Gastrocnemius medialis (tissue), 4 donors: ENCODE results near the gene AMT. TPM values are rescaled to one million over a fixed set of nuclear protein-coding genes. Genes with fewer than 3 reads are reported as not detected.

Source experiments
- ATAC-seq, 2 donors: fragments of 150-250 bp; one replicate each; pipeline ENCODE4 v1.9.1; 2016
- DNase-seq, 2 donors: peaks; one replicate each; pipeline ENCODE4 v3.0.0-alpha.2; 2019
- H3K27ac ChIP-seq, 4 donors: fragments of 200-600 bp; sonication (generic); 1 replicate in 1 of 4; 2 replicates in 3 of 4; pipeline ENCODE4 v1.5.1; 2016 to 2018; ENCODE audit warnings: mild to moderate bottlenecking in 2 of 4, moderate library complexity in 1 of 4
- H3K27me3 ChIP-seq, 3 donors: fragments of 200-600 bp; sonication (generic) in 2 of 3; 1 replicate in 1 of 3; 2 replicates in 2 of 3; pipeline versions ENCODE4 v1.5.1 to v1.6.0; 2016 to 2019; ENCODE audit warnings: mild to moderate bottlenecking in 1 of 3, moderate library complexity in 1 of 3
- H3K36me3 ChIP-seq, 2 donors: fragments of 200-600 bp; sonication (generic) in 1 of 2; one replicate each; pipeline ENCODE4 v1.5.1; 2017 to 2018
- H3K4me1 ChIP-seq, 2 donors: fragments of 200-600 bp; sonication (generic) in 1 of 2; one replicate each; pipeline ENCODE4 v1.5.1; 2016 to 2017; ENCODE audit warnings: mild to moderate bottlenecking in 2 of 2
- H3K4me3 ChIP-seq, 4 donors: fragments of 200-600 bp; sonication (generic) in 3 of 4; 1 replicate in 1 of 4; 2 replicates in 3 of 4; pipeline ENCODE4 v1.5.1; 2016 to 2019; ENCODE audit warnings: mild to moderate bottlenecking in 2 of 4
- H3K9me3 ChIP-seq, 3 donors: fragments of 200-600 bp; sonication (generic) in 2 of 3; 1 replicate in 1 of 3; 2 replicates in 2 of 3; pipeline ENCODE4 v1.5.1; 2016 to 2019
- POLR2A ChIP-seq, 2 donors: fragments of 450-650 bp; IDR thresholded peaks; one replicate each; pipeline ENCODE4 v1.6.1; 2017; ENCODE audit warnings: antibody characterized with exemption in 2 of 2, mild to moderate bottlenecking in 2 of 2, moderate library complexity in 2 of 2
- in situ Hi-C, 4 donors: fragments of 200-750 bp; cut with MboI; loops; one replicate each; pipeline versions ENCODE4 v1.15.0 to v1.8.0; 2017; ENCODE audit warnings: low sequenced_read_pairs in 4 of 4
- intact Hi-C: fragments of 100-400 bp; cut with DNase I; formaldehyde crosslinking; loops from one replicate; pipeline ENCODE4 v1.15.1; 2023; ENCODE audit warnings: low total_unique reads
- total RNA-seq, 4 donors: library from RNA; depleted of rRNA; stranded (reverse); fragments of >200 nt; gene quantifications; one replicate each; pipeline versions ENCODE4 v1.1.0 to v1.2.3, GENCODE V29; 2016
- TF ChIP-seq, protein P1 (sequence below), 5 experiments: fragments of 450-650 bp in 3 of 5; fragments of 200-600 bp in 2 of 5; sonication (generic) in 2 of 5; IDR thresholded peaks in 4 of 5; conservative IDR thresholded peaks in 1 of 5; 1 replicate in 4 of 5; 2 replicates in 1 of 5; pipeline ENCODE4 v1.5.1; 2016 to 2019; ENCODE audit warnings: antibody characterized with exemption in 5 of 5, mild to moderate bottlenecking in 3 of 5, moderate library complexity in 3 of 5

The AMT gene
- total RNA-seq, 4 donors from 2014 or later, result 0.52 to 1.3 (median 1.1) TPM; not detected in 1

DNA sequence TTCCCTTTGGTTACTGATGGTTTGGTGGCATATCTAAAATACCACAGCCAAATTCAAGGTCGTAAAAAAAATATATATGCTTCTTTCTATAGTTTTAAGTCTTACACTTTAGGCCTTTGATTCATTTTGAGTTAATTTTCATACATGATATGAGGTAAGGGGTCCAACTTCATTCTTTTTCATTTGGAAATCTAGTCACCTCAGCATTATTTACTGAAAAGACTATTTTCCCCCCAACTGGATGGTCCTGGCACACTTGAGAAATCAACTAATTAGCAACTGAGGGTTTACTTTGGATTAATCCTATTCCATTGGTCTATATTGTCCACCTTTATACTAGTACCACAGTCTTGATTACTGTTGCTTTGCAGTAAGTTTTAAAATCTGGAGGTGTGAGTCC lies 36.7 kb downstream of the AMT start:
- H3K9me3 ChIP-seq, result no peaks in the 10 kb centered on the region
- ATAC-seq, result no peak
- H3K4me3 ChIP-seq, result no peak overlapping the region
- in situ Hi-C loops, result no loop called here
- peaks cover 46 to 50% of the 10 kb centered on the region in 2 donors for H3K4me1 ChIP-seq
- H3K27ac ChIP-seq, result peak overlapping the region in 1 of 4 donors; percentile 10
- TF ChIP-seq, protein P1, sequence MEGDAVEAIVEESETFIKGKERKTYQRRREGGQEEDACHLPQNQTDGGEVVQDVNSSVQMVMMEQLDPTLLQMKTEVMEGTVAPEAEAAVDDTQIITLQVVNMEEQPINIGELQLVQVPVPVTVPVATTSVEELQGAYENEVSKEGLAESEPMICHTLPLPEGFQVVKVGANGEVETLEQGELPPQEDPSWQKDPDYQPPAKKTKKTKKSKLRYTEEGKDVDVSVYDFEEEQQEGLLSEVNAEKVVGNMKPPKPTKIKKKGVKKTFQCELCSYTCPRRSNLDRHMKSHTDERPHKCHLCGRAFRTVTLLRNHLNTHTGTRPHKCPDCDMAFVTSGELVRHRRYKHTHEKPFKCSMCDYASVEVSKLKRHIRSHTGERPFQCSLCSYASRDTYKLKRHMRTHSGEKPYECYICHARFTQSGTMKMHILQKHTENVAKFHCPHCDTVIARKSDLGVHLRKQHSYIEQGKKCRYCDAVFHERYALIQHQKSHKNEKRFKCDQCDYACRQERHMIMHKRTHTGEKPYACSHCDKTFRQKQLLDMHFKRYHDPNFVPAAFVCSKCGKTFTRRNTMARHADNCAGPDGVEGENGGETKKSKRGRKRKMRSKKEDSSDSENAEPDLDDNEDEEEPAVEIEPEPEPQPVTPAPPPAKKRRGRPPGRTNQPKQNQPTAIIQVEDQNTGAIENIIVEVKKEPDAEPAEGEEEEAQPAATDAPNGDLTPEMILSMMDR (IDR thresholded peaks at IDR 0.05 in 4 of 5, conservative IDR thresholded peaks at IDR 0.05 in 1 of 5), result no peak
- no peak for TF ChIP-seq POLR2A (IDR thresholded peaks at IDR 0.05)
- no peaks in the 10 kb centered on the region for H3K27me3 ChIP-seq
- H3K36me3 ChIP-seq, result no peaks in the 10 kb centered on the region
- no peak for DNase-seq
- intact Hi-C loops, result no loop called here

DNA sequence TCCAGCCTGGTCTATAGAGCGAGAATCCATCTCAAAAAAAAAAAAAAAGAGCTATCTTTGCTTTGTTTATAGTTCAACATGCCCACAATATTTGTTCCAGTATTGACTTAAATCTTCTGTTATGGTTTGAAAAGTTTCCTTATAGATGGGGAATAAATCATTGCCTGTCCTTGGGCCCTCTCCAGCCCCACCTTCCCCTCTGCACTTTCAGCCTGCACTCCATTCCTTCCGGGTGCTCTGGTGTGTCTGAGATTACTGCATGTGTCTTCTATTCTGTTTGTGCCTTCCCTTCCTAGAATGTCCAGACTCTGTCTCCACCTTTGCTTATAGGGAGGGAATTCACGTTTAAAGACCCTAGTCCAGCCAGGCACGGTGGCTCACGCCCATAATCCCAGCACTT lies 38.9 kb downstream of the AMT start:
- no peak for TF ChIP-seq POLR2A (IDR thresholded peaks at IDR 0.05)
- TF ChIP-seq, protein P1 (IDR thresholded peaks at IDR 0.05 in 4 of 5, conservative IDR thresholded peaks at IDR 0.05 in 1 of 5), result no peak
- Histone ChIP-seq H3K4me3 (no peak overlapping the region), H3K27ac (no peak overlapping the region), H3K36me3 (no peaks in the 10 kb centered on the region), H3K9me3 (no peaks in the 10 kb centered on the region), H3K27me3 (no peaks in the 10 kb centered on the region), H3K4me1 (peaks cover 34 to 48% of the 10 kb centered on the region in 2 donors)
- DNase-seq (no peak), ATAC-seq (no peak)
- in situ Hi-C loops (no loop called here), intact Hi-C loops (no loop called here)

DNA sequence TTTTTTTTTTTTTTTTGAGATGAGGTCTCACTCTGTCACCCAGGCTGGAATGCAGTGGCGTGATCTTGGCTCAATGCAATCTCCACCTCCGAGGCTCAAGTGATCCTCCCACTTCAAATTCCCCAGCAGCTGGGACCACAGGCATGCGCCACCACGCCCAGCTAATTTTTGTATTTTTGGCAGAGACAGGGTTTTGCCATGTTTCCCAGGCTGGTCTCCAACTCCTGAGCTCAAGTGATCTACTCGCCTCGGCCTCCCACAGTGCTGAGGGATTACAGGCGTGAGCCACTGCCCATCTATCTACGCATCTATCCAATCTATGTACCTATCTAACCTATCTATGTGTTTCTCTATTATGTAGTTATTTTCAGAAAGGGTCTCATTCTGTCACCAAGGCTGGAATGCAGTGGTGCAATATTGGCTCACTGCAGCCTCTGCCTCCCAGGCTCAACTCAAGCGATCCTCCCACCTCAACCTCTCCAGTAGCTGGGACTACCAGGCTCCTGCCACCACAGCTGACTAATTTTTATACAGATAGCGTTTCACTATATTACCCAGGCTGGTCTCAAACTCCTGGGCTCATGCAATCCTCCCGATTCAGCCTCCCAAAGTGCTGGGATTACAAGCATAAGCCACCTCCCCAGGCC lies 43.9 kb downstream of the AMT start:
- in situ Hi-C loops (no loop called here), intact Hi-C loops (no loop called here)
- peak; percentile 23 to 31 for ATAC-seq
- peak; percentile 8 to 41 for DNase-seq
- Histone ChIP-seq H3K27ac (peak overlapping the region in 2 of 4 donors; percentile 6 to 42), H3K4me3 (peak overlapping the region in 1 of 4 donors; percentile 25), H3K9me3 (no peaks in the 10 kb centered on the region), H3K36me3 (peaks cover 0 to 23% of the 10 kb centered on the region in 2 donors), H3K27me3 (no peaks in the 10 kb centered on the region), H3K4me1 (peaks cover 4 to 19% of the 10 kb centered on the region in 2 donors)
- TF ChIP-seq, protein P1 (IDR thresholded peaks at IDR 0.05 in 4 of 5, conservative IDR thresholded peaks at IDR 0.05 in 1 of 5), result no peak
- TF ChIP-seq POLR2A (IDR thresholded peaks at IDR 0.05), result no peak

DNA sequence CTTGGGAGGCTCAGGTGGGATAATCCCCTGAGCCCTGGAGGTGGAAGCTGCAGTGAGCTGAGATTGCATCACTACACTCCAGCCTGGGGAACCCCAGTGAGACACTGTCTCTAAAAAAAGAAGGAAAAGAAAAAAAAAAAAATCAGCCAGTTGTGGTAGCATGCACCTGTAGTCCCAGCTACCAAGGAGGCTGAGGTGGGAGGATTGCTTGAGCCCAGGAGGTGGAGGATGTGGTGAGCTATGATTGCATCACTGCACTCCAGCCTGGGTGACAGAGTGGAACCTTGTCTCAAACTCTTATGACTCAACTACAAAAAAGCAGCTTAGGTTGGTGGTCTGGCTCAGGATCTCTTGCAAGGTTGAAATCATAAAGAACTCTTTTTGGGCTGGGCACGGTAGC lies 44.8 kb downstream of the AMT start:
- intact Hi-C loops, result no loop called here
- H3K27me3 ChIP-seq, result no peaks in the 10 kb centered on the region
- H3K9me3 ChIP-seq, result no peaks in the 10 kb centered on the region
- peaks cover 0 to 30% of the 10 kb centered on the region in 2 donors for H3K36me3 ChIP-seq
- ATAC-seq, result peak in 1 of 2 donors; percentile 12
- in situ Hi-C loops, result no loop called here
- H3K4me3 ChIP-seq, result no peak overlapping the region
- H3K4me1 ChIP-seq, result peaks cover 0 to 19% of the 10 kb centered on the region in 2 donors
- TF ChIP-seq, protein P1 (IDR thresholded peaks at IDR 0.05 in 4 of 5, conservative IDR thresholded peaks at IDR 0.05 in 1 of 5), result no peak
- TF ChIP-seq POLR2A (IDR thresholded peaks at IDR 0.05), result no peak
- no peak for DNase-seq
- peak overlapping the region in 1 of 4 donors; percentile 12 for H3K27ac ChIP-seq
